GM13976 (cell line): ENCODE measurements around the gene RHOJ.
"Not testable (repeated sequence)": the region's sequence is repeated elsewhere in the genome, so short reads cannot be mapped to it uniquely, and the experiment has no call there.

Source experiments
- DNase-seq: peaks from one replicate; pipeline ENCODE4 v3.0.0; 2012; ENCODE audit warnings: low spot score
- in situ Hi-C: fragments of 300-500 bp; cut with MboI; formaldehyde crosslinking; loops from one replicate; pipeline ENCODE4 v1.12.0; 2022; ENCODE audit warnings: low sequenced_read_pairs, mixed read lengths, inconsistent platforms; ENCODE audit not compliant: unreplicated experiment
- TF ChIP-seq, protein P1 (sequence below): IDR thresholded peaks from 2 replicates; pipeline ENCODE4 v1.5.1; 2012; ENCODE audit warnings: borderline replicate concordance, mild to moderate bottlenecking; ENCODE audit not compliant: insufficient read depth; ENCODE audit errors: extremely low read depth, missing control alignments, control extremely low read depth

Gene RHOJ

DNA sequence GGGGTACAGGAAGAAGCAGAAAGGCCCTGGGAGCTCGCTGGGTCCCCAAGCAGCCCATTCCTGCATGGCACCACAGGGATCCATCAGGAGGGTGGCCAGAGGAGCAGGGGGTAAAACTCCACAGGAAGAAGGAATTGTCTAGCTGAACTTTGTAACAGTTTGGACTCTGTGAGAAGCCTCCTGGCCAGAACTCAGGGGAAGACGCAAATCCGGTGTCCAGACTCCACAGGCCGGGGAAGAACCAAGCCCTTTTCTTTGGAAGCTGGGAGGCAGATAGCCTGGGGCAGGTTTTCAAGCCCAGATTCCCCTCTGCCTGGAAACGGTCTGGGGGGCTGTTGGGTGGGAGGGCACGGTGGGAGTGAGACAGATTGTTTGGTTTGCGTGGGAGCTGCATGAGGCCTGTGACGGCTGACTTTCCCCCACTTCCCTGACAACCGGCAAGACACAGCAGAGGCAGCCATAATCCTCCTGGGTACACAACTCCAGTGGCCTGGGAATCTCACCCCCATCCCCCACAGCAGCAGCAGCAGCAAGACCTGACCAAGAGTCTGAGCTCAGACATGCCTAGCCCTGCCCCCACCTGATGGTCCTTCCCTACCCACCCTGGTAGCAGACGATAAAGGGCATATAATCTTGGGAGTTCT lies 97.8 kb downstream of the RHOJ start:
- no peak for DNase-seq
- TF ChIP-seq, protein P1, sequence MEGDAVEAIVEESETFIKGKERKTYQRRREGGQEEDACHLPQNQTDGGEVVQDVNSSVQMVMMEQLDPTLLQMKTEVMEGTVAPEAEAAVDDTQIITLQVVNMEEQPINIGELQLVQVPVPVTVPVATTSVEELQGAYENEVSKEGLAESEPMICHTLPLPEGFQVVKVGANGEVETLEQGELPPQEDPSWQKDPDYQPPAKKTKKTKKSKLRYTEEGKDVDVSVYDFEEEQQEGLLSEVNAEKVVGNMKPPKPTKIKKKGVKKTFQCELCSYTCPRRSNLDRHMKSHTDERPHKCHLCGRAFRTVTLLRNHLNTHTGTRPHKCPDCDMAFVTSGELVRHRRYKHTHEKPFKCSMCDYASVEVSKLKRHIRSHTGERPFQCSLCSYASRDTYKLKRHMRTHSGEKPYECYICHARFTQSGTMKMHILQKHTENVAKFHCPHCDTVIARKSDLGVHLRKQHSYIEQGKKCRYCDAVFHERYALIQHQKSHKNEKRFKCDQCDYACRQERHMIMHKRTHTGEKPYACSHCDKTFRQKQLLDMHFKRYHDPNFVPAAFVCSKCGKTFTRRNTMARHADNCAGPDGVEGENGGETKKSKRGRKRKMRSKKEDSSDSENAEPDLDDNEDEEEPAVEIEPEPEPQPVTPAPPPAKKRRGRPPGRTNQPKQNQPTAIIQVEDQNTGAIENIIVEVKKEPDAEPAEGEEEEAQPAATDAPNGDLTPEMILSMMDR = no peak
- in situ Hi-C loops = no loop called here

DNA sequence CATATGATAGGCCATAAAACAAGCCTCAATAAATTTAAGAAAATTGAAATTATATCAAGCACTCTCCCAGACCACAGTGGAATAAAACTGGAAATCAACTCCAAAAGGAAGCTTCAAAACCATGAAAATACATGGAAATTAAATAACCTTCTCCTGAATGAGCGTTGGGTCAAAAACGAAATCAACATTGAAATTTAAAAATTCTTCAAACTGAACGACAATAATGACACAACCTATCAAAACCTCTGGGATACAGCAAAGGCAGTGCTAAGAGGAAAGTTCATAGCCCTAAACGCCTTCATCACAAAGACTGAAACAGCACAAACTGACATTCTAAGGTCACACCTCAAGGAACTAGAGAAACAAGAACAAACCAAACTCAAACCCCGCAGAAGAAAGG lies 100.2 kb downstream of the RHOJ start:
- DNase-seq, in situ Hi-C loops: not testable (repeated sequence)

DNA sequence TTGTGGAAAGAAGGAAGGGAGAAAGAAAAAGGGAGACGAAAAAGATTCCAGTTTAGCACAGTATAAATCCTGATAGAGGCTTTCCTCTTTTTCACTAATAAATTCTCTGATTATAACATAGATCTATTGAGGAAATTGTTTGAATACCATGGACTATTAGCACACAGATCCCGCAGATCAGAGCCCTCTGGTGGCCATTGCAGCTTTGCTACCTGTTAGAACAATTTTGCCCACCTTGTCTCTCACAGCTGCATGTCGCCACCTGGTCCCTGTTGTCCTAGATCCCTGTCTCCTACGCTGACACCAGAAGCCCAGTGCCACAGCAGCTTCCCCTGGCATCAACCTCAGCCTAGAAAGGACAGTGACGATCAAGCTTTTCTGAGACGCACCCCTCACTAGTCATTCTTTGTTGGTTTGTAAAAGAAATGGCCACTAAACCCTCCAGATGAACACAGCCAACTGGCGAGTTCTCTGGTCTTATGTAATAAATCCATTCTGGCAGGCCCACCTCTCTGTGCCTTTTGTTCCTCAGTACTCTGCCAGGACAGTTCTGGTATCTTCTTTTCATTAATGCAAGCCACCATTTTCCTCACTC lies 104.6 kb downstream of the RHOJ start:
- no peak for DNase-seq
- in situ Hi-C loops = no loop called here
- TF ChIP-seq, protein P1 = peak; percentile 23

DNA sequence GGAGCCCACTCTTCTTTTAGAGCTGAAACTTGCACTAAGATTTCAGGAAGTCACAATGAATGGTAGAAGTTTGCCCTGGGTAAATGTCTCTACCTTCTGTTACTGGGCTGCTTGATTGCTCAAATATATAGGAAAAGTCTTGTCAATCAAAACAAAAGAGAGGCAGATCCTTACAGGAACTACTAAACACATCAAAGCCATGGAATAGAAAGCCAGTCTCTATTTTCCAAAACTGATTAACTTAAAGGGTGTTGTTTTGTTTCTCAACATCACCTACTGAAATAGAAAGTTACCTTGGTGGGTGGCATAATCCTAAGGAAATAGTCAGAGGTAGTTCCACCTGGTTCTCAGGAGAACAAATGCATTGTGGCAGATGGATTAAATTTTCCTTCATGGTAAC lies 114.6 kb downstream of the RHOJ start, which contains the start of gene GPHB5:
TSS of gene GPHB5 (minus strand) at position 101 of the 400 bp plus-strand sequence. CDS start 1,086 bp downstream, outside the sequence.
- no peak for DNase-seq
- TF ChIP-seq, protein P1 = no peak
- in situ Hi-C loops = no loop called here

DNA sequence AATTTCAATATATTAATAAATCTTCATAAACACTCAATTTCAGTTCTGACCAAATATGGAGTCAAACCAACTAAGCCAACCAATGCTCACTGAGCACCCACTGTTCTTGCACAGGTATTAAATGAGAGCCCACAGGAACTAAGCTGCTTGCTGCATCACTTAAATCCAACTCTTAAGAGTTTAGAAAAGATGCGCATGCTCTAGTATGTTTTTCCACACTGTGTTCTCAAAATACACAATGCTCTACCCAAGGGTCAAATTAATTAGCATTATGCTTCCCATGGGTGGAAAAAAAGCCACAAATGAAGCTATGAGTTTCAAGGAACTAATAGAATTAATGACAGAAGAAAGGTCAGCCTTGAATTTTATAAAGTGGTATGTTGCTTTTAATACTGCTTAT lies 118.2 kb downstream of the RHOJ start:
- TF ChIP-seq, protein P1 = no peak
- in situ Hi-C loops = no loop called here
- DNase-seq = no peak

DNA sequence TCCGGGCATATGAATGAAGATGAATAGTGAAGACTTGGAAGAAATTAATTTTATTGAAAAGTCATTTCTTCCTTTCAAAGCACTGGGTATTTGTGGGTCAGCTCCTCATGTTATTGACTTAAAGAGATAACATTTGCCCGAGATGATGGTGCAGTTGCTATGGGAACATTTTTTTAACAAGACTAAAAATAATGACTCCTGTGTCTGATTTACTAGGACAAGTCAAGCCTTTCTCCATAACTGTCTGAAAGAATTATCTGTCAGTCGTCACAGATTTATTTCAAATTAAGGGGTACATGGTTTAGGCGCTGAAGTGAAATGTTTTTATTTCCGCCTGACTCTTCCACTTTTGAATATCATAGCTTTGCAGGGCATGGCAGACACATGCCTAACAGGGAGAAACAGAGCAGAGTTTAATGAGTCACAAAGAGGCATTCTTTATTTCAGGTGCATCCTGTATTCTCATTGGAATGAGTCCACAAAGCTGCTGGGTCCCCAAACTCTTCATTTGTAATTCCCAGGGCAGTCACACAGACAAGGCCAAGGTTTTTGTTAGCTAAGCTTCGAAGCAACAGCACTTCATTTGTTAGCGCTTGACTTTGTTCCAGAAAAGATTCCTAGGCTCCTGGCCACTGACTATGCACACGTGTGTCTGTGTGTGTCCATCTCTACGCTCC lies 118.8 kb downstream of the RHOJ start:
- in situ Hi-C loops = no loop called here

More for the DNA sequence above, 118.8 kb downstream of the RHOJ start:
- TF ChIP-seq, protein P1 = no peak
- DNase-seq = no peak
